ENCODE data around the gene ITGB1BP1. TPM values are rescaled to one million over a fixed set of nuclear protein-coding genes. Genes with fewer than 3 reads are reported as not detected.

ITGB1BP1 gene
- total RNA-seq, 1 donor from 2014 or later: 17.3 TPM

DNA sequence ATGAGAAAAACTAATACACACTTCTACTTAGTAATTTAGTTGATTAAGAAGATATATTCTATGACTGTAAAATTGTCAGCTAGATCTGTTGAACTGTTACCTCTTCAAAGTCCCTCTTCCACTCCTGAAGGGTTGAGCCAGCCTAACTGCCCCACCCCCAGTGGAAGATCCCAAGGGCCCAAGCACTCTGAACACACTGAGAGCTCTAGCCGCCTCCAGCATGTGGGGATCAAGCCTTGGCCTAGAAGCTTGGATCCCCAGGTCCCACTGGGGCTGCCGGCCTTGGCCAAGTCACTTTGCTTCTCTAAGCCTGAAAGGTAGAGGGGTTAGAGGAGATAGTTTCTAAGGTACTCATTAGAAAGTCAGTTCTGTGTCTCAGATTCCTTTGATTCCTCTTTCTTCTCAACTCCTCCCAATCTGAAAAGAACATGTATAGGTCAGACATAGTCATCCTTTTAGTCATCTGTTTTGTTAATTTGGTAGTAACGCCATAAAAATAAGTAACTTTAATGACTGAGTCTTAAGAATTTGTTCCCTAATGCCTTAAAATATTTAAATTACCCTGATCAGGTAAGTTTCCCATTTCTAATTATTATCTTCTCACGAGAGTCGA lies 5.7 kb upstream of the ITGB1BP1 start:
- peaks cover 3% of the 10 kb centered on the region for H3K27me3 Mint-ChIP-seq (ENCODE audit: insufficient read depth, low read depth)

DNA sequence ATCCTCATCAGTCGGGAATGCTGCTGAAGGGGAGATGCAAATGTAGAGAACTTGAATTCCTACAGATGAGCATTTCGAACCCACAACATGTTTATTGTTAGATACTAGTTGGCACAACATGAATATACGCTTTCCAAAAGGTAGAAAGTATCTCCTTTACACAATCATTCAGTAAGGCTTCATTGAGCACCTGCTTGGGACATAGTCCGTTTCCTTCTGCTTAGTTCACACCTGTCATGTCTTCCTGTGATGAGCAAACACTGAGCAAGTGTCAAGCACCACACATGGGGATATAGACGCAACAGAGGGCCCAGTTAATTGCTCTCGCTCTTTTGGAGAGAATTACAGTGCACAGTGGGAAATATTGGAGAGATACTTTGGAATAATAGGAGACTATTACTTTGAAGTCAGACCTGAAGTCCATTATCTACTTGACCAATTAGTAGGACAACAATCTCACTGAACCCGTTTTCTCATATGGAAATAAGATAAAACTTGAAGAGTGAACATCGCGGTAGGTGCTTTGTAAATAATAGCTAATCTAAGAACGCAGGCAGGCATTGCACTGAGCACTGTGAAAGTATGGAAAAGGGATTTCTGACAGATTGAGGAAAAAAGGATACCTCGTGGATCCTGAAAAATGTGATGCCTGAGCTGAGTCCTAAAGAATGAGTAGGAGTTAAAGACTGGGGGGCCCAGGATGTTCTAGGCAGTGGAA lies 1.3 kb upstream of the ITGB1BP1 start:
- H3K9me3 Mint-ChIP-seq: no peaks in the 10 kb centered on the region
- Histone ChIP-seq H3K9ac (peak overlapping the region; percentile 86), H3K4me2 (peak overlapping the region; percentile 86), H3K27ac (no peak overlapping the region), H3F3A (ENCODE audit: low read depth) (peaks cover 5% of the 10 kb centered on the region), H4K20me1 (ENCODE audit: low read depth) (peaks cover 12% of the 10 kb centered on the region), H3K4me1 (peaks cover 11% of the 10 kb centered on the region), H2AFZ (replicated peaks) (no peak overlapping the region), H3K36me3 (peaks cover 6% of the 10 kb centered on the region), H3K4me3 (peak overlapping the region; percentile 73), H3K79me2 (ENCODE audit: low read depth) (peaks cover 56% of the 10 kb centered on the region), H3K9me3 (ENCODE audit: low read depth) (no peaks in the 10 kb centered on the region), H3K27me3 (no peaks in the 10 kb centered on the region)
- H3K27ac Mint-ChIP-seq: no peak overlapping the region
- DNase-seq (ENCODE audit: low spot score): no peak
- H3K27me3 Mint-ChIP-seq (ENCODE audit: insufficient read depth, low read depth): peaks cover 4% of the 10 kb centered on the region
- TF ChIP-seq EZH2phosphoT487 (IDR thresholded peaks at IDR 0.05) (no peak), EZH2 (IDR thresholded peaks at IDR 0.05) (no peak)
- TF ChIP-seq, protein P1, sequence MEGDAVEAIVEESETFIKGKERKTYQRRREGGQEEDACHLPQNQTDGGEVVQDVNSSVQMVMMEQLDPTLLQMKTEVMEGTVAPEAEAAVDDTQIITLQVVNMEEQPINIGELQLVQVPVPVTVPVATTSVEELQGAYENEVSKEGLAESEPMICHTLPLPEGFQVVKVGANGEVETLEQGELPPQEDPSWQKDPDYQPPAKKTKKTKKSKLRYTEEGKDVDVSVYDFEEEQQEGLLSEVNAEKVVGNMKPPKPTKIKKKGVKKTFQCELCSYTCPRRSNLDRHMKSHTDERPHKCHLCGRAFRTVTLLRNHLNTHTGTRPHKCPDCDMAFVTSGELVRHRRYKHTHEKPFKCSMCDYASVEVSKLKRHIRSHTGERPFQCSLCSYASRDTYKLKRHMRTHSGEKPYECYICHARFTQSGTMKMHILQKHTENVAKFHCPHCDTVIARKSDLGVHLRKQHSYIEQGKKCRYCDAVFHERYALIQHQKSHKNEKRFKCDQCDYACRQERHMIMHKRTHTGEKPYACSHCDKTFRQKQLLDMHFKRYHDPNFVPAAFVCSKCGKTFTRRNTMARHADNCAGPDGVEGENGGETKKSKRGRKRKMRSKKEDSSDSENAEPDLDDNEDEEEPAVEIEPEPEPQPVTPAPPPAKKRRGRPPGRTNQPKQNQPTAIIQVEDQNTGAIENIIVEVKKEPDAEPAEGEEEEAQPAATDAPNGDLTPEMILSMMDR (IDR thresholded peaks at IDR 0.05): no peak
- H3K4me3 Mint-ChIP-seq: no peak overlapping the region
- H3K4me1 Mint-ChIP-seq: peaks cover 14% of the 10 kb centered on the region
- peaks cover 2% of the 10 kb centered on the region for H3K36me3 Mint-ChIP-seq

More for the DNA sequence above, 5.7 kb upstream of the ITGB1BP1 start:
- peaks cover 8% of the 10 kb centered on the region for H3K4me1 ChIP-seq
- H3K79me2 ChIP-seq (ENCODE audit: low read depth): peaks cover 41% of the 10 kb centered on the region
- no peak for DNase-seq (ENCODE audit: low spot score)
- Mint-ChIP-seq H3K4me3 (no peak overlapping the region), H3K27ac (no peak overlapping the region), H3K9me3 (no peaks in the 10 kb centered on the region), H3K36me3 (peaks cover 17% of the 10 kb centered on the region), H3K4me1 (no peaks in the 10 kb centered on the region)
- H2AFZ ChIP-seq (replicated peaks): no peak overlapping the region
- no peaks in the 10 kb centered on the region for H3K27me3 ChIP-seq
- H3K4me2 ChIP-seq: no peak overlapping the region
- no peak for TF ChIP-seq EZH2 (IDR thresholded peaks at IDR 0.05)
- TF ChIP-seq, protein P1 (IDR thresholded peaks at IDR 0.05): no peak
- TF ChIP-seq EZH2phosphoT487 (IDR thresholded peaks at IDR 0.05): no peak
- no peak overlapping the region for H3K9ac ChIP-seq
- no peak overlapping the region for H3K4me3 ChIP-seq
- no peak overlapping the region for H3K27ac ChIP-seq
- peaks cover 12% of the 10 kb centered on the region for H4K20me1 ChIP-seq (ENCODE audit: low read depth)
- no peaks in the 10 kb centered on the region for H3K9me3 ChIP-seq (ENCODE audit: low read depth)
- H3K36me3 ChIP-seq: peaks cover 27% of the 10 kb centered on the region
- H3F3A ChIP-seq (ENCODE audit: low read depth): peaks cover 4% of the 10 kb centered on the region

DNA sequence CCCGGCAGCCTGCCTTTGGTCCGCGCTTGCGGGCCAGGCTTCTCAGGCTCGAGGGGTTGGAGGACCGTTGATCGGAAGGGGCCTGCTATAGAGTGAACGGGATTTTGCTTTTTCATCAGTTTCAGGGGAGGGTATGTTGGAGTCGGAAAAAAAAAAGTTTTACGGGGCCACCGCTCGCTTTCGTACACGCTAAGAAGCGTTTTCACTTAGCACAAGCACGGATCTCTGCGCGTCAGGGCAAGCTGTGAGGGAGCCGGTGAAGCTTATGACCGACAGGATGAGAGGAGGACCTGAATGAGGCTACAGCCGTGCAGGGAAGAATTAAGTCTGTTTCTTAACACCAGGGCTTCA lies 569 bp upstream of the ITGB1BP1 start:
- peaks cover 56% of the 10 kb centered on the region for H3K79me2 ChIP-seq (ENCODE audit: low read depth)
- no peak for DNase-seq (ENCODE audit: low spot score)
- H2AFZ ChIP-seq (replicated peaks): peak overlapping the region; percentile 80
- no peaks in the 10 kb centered on the region for H3K9me3 ChIP-seq (ENCODE audit: low read depth)
- H3K36me3 ChIP-seq: no peaks in the 10 kb centered on the region
- peaks cover 2% of the 10 kb centered on the region for H3K36me3 Mint-ChIP-seq
- peaks cover 14% of the 10 kb centered on the region for H3K4me1 Mint-ChIP-seq
- H4K20me1 ChIP-seq (ENCODE audit: low read depth): peaks cover 12% of the 10 kb centered on the region
- H3K4me3 ChIP-seq: peak overlapping the region; percentile 73
- TF ChIP-seq EZH2phosphoT487 (IDR thresholded peaks at IDR 0.05) (no peak), EZH2 (IDR thresholded peaks at IDR 0.05) (no peak)
- TF ChIP-seq, protein P1 (IDR thresholded peaks at IDR 0.05): no peak
- H3K27ac Mint-ChIP-seq: no peak overlapping the region
- peak overlapping the region; percentile 79 for H3K27ac ChIP-seq
- H3K4me2 ChIP-seq: peak overlapping the region; percentile 86
- H3K27me3 ChIP-seq: no peaks in the 10 kb centered on the region
- no peaks in the 10 kb centered on the region for H3K9me3 Mint-ChIP-seq
- peaks cover 5% of the 10 kb centered on the region for H3F3A ChIP-seq (ENCODE audit: low read depth)
- H3K4me1 ChIP-seq: peaks cover 11% of the 10 kb centered on the region
- peaks cover 4% of the 10 kb centered on the region for H3K27me3 Mint-ChIP-seq (ENCODE audit: insufficient read depth, low read depth)
- H3K9ac ChIP-seq: peak overlapping the region; percentile 86
- H3K4me3 Mint-ChIP-seq: no peak overlapping the region

Measured in neural progenitor cell (in vitro differentiated cells).